T-helper 1 cell (primary cell): ENCODE data around the gene CAMK2N2.

ENCODE experiments used
- DNase-seq, 5 donors: peaks; one replicate each; pipeline ENCODE4 v3.0.0-alpha.2; 2012 to 2020

CAMK2N2 gene

DNA sequence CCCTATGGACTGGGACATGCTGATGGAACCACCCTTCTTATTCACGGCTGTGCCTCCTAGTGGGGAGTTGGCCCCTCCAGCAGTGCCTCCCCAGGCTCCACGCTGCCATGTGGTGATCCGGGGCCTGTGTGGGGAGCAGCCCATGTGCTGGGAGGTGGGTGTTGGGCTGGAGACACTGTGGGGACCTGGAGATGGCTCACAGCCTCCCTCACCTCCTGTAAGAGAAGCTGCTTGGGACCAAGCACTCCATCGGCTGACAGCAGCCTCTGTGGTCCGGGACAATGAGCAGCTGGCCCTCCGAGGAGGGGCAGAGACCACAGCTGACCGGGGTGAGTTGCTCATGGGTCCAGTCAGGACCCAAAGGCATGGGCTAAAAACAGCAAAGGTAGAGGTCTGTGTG lies 21.6 kb downstream of the CAMK2N2 start:
- DNase-seq: no peak

DNA sequence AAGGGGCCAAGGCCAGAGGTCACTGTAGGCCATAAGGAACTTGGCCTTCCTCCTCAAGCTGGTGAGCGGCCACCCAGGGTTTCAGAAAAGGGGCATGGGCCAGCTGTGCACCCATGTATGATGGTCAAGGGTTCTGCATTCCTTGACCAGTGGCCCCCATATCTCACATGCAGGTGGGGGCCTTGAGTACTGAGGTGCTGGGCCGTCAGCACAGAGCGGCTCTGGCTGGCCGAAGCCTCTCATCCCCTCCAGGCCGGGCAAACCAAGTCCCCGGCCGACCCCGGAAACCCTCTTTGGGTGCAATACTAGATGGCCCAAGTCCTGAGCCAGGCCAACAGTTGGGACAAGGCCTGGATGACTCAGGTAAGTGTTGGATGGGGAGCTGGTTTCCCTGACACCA lies 22.1 kb downstream of the CAMK2N2 start:
- DNase-seq: no peak

DNA sequence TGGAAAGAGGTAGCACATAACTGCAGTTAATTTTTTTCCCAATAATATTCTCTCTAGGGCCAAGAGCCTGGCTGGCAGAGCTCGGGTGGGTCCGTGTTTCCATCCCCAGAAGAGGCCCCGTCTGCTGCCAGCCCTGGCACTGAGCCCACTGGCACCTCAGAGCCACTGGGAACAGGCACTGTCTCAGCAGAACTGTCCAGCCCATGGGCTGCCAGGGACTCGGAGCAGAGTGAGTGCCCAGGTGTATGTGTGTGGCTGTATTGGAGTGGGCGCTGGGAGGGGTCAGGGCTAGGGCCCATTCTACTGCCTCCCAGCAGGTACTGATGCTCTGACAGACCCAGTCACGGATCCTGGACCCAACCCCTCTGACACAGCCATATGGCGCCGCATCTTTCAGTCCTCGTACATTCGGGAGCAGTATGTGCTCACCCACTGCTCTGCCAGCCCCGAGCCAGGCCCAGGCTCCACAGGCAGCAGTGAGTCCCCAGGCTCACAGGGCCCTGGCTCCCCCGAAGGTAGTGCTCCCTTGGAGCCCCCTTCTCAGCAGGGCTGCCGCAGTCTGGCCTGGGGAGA lies 23.0 kb downstream of the CAMK2N2 start:
- DNase-seq: no peak

DNA sequence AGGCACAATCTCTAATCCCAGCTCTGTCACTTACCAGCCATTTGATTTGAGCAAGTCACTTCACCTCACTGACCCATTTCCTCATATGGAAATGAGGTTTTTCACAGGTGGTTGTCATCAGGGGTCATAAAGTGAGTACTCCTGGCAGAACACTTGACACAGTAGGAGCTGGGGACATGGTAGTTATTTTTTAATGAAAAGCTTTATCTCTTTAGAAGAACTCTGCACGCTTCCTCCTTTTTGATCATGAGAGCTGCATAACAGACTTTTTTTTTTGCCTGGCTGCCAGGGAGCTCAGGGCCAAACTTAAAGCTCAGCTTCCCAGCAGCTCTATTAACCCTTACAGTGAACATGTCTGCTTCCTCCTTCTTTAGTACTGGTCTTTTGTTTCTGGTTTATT lies 23.5 kb downstream of the CAMK2N2 start:
- no peak for DNase-seq

DNA sequence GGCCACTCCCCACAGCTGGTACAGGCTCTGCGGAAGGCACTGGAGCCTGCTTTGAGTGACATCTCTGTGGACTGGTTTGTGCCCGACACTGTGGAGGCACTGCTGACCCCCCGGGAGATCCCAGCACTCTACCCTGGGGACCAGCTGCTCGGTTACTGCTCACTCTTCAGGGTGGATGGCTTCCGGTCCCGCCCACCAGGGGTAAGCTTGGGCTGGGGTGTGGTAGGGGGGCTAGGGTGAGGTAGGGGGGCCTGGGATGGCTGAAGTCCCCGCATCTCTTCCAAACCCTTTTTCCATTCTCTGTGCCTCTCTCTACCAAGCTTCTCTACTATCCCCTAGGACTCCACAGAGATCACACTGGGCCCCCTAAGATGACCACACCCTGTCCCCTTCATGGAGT lies 24.1 kb downstream of the CAMK2N2 start:
- no peak for DNase-seq

DNA sequence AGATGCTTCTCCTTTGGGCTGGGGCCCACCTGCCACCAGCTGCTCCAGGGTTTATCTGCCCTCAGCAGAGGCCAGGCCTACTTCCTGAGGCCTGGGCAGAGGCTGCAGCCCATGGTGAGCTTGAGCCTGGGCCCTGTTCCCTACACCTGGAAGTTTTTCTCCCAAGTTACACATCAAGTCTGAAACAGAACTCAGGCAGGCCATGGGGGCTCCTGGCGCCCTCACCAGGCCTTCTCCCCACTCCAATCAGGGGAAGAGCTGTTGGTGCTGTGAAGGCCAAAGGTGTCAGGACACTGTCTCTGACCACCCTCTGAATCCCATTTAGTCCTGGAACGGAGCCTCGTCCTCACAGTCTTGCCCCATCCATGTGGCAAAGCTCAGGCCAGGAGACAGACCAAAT lies 24.7 kb downstream of the CAMK2N2 start:
- no peak for DNase-seq

DNA sequence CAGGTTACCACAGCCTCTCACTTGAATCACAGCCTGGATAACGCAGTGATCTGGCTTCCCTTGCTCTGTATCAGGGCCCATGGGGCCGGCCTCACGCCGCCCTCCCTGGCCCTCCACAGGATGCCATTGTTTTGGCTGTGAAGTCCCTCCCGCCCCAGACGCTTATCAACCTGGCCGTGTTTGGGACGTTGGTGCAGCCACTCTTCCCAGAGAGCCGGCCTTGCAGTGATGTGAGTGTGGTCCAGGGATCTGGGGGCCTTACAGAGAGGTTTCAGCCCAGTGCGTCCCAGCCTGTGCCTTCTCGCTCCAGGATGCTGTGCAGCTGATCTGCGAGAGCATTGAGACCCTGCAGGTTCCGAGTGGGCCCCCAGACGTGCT lies 25.3 kb downstream of the CAMK2N2 start:
- no peak for DNase-seq

DNA sequence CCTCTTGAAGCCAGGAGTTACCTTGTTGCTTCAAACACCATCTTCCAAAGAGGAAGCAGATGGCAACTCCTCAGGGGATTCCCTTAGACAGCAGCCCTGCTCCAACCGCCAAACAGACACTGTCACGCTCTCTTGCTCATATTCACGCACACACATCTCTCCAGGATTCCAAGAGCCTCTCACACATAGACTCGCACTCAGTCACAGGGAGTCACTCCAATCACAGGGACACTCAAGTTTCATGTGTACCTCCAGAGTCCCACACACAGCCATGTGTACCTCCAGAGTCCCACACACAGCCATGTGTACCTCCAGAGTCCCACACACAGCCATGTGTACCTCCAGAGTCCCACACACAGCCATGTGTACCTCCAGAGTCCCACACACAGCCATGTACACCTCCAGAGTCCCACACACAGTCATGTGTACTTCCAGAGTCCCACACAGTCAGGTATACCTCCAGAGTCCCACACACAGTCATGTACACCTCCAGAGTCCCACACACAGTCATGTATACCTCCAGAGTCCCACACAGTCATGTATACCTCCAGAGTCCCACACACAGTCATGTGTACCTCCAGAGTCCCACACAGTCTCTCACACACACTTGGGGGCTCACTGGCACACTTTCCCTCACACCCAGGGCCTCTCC lies 25.8 kb downstream of the CAMK2N2 start:
- no peak for DNase-seq

DNA sequence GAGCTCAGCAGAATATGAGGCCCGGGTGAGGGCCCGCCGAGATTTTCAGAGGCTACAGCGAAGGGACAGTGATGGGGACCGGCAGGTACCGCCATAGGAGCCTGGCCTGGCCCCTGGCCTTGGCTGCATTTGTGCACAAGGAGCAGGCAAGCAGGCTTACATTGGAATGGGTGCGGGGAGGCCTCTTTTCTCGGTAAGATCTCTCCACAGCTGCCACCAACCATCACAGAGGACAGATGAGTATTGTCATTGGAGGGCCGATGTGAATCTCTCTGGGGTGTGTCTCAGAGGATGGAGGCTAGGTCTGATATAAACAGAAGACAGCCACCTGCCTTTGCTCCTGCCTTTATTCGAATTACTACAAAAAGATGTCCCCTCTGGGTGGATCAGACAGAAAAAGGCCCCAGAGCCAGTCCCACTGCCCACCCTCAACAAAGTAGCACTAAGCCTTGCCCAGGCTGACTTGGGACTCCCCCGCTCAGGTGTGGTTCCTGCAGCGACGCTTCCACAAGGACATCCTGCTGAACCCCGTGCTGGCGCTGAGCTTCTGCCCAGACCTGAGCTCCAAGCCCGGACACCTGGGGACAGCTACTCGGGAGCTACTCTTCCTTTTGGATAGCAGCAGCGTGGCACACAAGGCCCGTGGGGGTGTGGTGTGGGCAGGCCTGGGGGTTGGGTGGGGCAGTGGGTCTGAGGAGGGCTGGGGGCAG lies 26.5 kb downstream of the CAMK2N2 start:
- no peak for DNase-seq

DNA sequence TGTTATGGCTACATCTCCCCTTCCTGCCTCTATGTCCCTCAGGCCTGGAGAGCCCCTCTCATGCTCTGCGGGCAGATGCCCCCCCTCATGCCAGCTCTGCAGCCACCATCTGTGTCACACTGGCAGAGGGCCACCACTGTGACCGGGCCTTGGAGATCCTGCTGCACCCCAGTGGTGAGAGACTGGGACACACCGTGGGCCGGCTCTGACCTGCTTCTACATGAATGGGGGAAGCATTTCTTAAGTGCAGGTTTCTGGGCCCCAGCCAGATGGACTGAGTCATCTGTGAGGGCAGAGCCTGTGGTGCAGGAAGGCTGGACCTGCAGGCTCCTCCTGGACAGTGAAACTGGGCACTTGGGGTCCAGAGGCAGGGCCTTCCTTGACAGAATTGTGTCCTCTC lies 27.1 kb downstream of the CAMK2N2 start:
- no peak for DNase-seq

DNA sequence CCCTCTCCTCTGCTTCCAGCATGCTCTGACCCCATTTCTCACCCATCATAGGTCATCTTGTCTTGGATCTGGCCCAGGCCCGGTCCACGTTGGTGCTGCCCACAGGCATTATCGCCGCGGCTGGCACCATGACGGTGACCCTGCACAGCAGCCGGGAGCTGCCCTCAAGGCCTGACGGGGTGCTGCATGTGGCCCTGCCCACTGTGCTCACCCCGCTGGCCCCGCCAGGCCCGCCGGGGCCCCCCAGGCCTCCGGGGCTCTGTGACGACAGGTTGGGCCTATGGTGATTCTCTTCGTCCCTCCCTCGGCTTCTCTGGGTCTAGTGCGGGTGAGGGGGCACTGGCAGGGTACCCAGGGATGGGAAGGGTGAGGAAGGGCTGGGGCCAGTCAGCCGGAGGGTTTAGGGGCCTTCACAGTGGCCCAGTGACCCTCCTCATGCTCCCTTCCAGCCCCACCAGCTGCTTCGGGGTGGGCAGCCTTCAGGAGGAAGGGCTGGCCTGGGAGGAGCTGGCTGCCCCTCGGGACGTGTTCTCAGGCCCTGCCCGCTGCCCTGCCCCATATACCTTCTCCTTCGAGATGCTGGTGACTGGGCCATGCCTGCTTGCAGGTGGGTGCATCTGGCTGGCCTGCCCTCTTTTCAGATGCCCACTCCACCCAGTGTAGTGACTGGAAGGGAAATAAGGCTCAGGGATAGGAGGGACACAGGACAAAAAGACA lies 28.1 kb downstream of the CAMK2N2 start:
- DNase-seq: no peak

DNA sequence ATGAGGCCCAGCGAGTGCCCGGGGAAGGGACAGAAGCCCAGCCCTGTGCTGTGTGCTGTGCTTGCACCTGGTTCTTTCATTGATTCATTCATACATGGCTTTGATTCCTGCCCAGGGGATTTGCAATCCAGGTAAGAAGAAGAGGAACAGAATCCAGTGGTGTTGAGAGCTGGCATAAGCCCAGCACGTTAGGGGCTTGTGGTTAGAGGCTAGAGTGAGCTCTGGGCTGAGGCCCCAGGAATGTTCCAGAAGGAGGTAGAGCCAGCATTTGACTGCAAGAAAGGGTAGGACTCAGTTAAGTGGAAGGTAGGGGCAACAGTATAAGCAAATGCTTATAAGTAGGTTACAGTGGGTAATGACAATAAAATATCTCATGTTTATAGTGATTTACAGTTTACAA lies 29.7 kb downstream of the CAMK2N2 start:
- DNase-seq: no peak

DNA sequence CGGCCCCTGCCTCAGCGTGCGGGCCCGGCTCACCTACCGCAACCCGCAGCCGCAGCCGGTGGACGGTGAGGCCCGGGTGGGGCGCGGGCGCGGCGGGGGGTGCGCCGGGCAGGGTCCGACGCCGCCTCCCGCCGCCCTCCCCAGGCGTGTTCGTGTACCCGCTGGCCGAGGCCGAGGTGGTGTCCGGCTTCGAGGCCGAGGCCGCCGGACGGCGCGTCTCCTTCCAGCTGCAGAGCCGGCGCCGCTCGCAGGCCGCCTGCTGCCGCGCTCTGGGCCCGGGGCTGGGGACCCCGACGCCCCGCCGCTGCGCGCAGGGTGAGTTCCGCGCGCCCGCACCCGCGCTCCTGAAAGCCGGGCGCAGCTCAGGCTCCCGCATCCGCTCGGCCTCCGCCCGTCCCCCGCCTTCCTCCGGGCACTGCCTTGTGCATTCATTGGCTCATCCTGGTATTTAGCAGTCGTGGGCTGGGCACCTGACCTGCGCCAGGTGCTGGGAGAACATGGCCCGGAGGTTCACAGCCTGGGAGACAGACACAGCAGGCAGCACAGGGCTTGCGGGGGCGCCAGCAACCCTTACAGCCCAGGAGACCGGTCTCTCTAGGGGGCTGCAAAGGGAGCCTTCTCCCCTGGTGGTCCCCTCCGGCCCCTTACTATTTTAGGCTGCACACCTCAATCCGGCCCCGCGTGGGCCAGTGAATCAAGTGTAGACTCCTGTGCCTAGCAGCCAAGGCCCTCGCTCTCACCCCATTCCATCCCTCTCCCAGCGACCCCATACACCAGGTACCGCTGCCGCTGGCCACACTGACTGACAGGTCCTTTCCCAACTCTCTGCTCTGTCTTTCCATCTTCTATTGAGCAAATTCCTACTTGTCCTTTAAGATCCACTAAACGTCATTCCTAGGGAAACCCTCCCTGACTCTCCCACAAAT lies 30.5 kb downstream of the CAMK2N2 start:
- no peak for DNase-seq

DNA sequence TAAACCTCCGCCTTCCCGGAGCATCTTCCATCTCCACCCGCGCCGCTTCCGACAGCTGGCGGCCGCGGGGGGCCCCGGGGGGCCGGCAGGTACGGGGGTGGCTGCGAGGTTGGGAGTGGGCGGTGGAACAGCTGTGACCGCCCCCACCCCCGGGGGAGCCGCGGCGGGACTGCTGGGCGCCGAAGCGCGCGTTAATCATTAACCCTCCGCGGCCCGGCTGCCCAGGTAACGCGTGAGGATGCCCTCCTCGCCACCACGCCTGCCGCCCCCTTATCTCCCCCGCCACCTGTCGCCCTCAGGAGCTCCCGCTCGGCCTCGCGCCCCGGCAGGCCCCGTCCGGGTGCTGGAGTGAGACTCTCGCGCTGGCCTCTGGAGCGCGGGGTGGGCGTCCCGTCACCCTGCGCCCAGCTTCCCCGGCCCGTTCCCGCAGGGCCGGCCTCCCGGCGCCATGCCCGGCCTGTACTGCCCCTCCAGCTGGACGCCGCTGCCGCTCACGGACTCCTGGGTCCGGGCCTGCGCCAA lies 31.2 kb downstream of the CAMK2N2 start:
- no peak for DNase-seq

DNA sequence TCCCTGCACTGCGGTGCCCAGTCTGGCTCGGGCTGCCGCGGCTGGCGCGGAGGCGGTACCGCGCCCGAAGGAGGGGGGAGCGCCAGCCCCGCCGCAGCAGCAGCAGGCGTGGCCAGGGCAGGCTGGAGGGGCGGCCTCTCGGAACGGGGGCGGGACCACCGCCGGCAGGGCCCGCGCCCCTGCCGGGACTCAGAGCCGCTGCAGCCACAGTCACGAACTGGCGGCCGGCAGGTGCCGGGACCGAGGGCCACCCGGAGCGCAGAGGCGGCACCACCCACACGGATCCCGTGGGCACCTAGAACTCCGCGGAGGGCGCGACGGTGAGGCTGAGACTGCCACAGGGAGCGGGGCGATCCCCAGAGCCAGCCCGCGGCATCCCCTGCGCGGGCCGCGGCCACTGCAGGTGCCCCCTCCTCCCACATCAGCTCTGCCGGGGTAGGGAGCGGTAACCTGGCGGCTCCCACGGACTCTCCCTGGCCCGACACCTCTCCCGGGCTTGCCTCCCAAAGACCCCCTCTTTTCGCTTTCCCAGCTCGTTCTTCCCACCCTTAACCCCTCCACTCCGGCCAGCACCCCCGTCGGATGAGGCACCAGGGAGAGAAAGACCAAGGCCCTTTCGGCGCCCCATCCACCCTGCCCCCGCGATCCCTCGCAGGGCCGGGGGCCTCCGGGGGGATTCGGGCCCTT lies 31.8 kb downstream of the CAMK2N2 start, which contains the start of gene VWA5B2:
Gene VWA5B2 (plus strand): TSS at position 192 of the 687 bp plus-strand sequence. CDS start 944 bp downstream, outside the sequence.
- DNase-seq: peak; percentile 40 to 72 (median 59)

DNA sequence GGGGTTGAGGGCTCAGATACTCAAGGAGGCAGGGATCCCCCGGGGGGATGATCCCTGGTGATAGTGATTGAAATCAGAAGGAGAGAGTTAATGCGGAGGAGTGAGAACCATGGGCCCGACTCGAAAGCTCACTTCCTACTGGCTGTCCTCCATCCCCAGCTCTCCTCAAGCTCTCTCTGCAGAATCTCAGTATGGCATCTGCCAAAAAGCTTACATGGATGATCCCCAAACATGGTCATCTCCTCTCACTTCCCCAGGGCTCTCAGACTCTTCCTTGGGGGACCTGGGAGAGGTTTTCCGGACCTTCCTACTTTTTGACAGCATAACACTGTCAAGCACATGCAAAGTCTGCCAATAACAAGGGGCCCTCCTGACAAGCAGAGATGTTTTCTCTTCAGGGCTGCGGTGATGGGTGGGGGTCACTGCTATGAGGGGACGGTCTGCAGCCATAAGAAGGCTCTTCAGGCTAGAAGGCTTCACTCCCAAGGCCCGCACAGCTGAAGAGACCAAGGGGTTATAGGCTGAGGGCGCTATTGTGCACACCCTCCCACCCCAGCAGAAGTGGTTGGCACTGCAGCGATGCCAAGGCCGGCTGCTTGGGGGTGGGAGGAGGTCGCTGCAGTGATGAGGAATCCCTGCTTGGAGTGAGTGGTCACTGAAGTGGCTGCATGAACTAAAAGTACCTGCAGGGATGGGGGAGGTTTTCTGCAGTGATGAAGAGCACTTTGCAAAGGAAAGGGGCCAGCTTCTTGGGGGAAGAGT lies 32.8 kb downstream of the CAMK2N2 start:
- no peak for DNase-seq

DNA sequence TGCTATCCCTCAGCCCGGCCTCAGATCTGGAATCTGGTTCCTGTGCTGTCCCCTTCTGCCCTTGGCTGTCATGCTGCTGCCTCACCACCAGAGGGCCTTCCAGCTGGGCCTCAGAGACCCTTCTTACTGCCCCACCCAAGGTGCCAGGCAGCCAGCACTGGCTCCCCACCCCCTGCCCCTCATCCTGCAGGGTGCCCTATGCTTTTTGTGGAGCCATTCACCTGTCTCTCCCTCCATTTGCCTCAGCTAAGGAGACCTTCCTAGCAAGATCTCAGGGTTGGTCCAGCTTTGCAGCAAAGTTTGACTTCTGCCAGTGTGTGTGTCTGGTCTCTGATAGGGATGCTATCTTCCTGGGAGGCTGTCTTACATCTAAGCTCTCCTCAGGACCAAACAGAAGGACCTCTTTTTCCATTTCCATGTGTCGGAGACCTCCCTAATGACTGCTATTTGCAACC lies 33.8 kb downstream of the CAMK2N2 start:
- DNase-seq: peak in 4 of 5 donors; percentile 30 to 50 (median 35)

DNA sequence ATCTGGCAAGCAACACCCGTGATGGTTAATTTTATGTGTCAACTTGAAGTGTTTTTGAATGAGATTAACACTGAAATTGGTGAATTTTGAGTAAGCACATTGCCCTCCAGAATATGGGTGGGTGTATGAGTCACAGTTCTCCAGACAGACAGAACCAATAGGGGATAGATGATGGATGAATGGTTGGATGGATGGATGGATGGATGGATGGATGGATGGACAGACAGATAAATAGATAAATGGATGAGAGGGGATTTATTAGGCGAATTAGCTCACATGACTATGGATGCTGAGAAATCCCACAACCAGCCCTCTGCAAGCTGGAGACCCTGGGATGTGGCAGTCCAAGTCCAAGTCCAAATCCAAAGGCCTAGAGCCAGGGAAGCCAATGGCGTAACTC lies 37.4 kb downstream of the CAMK2N2 start:
- no peak for DNase-seq

DNA sequence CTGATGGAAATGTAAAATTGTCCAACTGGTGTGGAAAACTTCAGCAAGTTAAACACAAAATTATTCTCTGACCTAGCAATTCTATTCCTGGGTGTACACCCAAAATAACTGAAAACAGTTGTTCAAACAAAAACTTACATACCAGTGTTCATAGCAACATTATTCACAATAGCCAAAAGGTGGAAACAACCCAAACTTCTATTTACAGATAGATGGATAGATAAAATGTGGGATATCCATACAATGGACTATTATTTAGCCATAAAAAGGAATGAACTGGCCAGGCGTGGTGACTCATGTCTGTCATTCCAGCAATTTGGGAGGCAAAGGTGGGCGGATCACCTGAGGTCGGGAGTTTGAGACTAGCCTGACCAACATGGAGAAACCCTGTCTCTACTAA lies 38.8 kb downstream of the CAMK2N2 start:
- no peak for DNase-seq

DNA sequence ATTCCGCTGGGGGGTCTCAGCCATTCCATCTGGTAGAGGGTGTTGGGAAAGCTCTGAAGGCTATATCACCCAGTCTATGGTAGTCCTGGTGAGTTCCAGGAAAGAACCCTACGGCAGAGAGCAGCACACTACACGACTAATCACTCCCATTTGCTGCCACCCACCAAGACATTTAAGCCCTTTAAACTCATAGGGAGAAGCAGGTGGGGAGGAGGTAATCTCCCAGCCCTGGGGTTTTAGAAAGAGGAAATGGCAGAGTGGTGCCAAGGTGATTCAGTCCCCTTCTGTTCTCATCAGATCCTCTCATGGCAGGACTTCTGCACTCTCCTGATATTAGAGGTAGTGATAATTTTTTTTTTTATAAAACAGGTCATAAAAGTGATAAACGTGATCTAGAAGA lies 42.5 kb downstream of the CAMK2N2 start:
- DNase-seq: no peak

DNA sequence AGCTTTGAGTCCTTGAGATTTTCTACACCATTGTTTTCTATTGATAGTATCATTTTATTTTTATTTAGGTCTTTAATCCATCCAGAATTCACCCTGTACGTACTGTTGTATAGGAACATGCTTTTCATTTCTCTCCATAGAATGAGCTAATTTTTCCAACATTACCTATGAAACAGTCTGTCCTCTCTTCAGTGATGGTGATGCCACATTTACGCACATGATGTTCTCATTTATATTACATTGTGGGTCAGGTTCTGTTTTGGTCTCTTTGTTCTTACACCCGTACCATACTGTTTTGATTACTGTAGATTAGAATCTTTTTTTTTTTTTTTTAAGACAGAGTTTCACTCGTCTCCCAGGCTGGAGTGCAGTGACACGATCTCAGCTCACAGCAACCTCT lies 49.6 kb downstream of the CAMK2N2 start:
- no peak for DNase-seq
